ENCODE measurements around the gene ZNF302.
A peak's percentile ranks its signal among the peaks of the same experiment; 100 is the strongest.
"Not testable (repeated sequence)": the region's sequence is repeated elsewhere in the genome, so short reads cannot be mapped to it uniquely, and the experiment has no call there.

ZNF302 gene

DNA sequence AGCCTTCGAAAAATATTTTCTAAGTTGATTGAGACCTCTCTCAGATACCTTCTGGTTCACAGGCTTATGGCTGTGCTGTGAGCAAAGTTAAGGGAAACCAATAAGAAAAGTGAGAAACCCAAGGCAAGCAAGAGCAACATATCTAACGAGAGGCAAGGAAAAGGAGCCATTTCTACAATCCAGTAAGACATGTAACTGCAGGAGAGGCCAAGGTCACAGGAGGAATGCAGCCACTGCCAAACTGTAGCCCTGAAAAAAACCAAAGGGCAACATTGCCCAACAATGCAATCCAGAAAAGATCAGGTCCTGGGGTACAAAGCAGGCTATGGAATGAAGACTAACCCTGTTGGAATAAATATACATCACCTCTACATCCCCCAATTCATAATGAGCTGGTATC is 21.8 kb upstream of the ZNF302 start:
- no peaks in the 10 kb centered on the region for H3K27me3 ChIP-seq (ENCODE audit: control insufficient read depth, insufficient read depth, low read length)
- TF ChIP-seq, protein P1, sequence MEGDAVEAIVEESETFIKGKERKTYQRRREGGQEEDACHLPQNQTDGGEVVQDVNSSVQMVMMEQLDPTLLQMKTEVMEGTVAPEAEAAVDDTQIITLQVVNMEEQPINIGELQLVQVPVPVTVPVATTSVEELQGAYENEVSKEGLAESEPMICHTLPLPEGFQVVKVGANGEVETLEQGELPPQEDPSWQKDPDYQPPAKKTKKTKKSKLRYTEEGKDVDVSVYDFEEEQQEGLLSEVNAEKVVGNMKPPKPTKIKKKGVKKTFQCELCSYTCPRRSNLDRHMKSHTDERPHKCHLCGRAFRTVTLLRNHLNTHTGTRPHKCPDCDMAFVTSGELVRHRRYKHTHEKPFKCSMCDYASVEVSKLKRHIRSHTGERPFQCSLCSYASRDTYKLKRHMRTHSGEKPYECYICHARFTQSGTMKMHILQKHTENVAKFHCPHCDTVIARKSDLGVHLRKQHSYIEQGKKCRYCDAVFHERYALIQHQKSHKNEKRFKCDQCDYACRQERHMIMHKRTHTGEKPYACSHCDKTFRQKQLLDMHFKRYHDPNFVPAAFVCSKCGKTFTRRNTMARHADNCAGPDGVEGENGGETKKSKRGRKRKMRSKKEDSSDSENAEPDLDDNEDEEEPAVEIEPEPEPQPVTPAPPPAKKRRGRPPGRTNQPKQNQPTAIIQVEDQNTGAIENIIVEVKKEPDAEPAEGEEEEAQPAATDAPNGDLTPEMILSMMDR (IDR thresholded peaks at IDR 0.05) = no peak
- no peaks in the 10 kb centered on the region for H3K4me1 ChIP-seq
- no peak overlapping the region for H2AFZ ChIP-seq
- H3K27ac ChIP-seq = no peak overlapping the region
- H3K9me3 ChIP-seq (ENCODE audit: control insufficient read depth, low read length) = peaks cover 3% of the 10 kb centered on the region
- no peak overlapping the region for H3K4me2 ChIP-seq (ENCODE audit: low read length)
- H3K4me3 ChIP-seq (ENCODE audit: low read depth, low read length) = no peak overlapping the region
- H3K36me3 ChIP-seq (ENCODE audit: control insufficient read depth, insufficient read depth, low read length) = no peaks in the 10 kb centered on the region
- H3K9ac ChIP-seq = no peak overlapping the region
- H3K79me2 ChIP-seq = no peaks in the 10 kb centered on the region

DNA sequence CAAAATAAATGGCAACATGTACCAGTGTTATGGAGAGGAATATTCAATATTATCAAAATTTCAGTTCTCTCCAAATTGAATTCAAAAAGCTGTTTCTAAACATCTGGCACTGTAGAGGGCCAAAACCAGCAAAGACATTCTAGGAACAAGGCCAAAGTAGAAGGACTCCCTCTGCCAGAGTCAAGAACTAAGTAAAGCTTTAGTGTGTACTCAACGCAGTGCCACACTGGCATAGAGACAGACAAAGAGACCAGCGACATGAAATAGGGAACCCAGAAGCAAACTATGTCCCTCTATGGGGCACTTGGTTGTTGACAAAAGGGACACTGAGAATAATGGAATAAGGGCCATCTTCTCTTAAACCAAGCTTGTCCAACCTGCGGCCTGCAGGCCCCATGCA is 16.1 kb upstream of the ZNF302 start:
- no peak overlapping the region for H2AFZ ChIP-seq
- H3K27me3 ChIP-seq (ENCODE audit: control insufficient read depth, insufficient read depth, low read length) = no peaks in the 10 kb centered on the region
- H3K79me2 ChIP-seq = no peaks in the 10 kb centered on the region
- H3K4me3 ChIP-seq (ENCODE audit: low read depth, low read length) = no peak overlapping the region
- TF ChIP-seq, protein P1 (IDR thresholded peaks at IDR 0.05) = no peak
- H3K4me2 ChIP-seq (ENCODE audit: low read length) = no peak overlapping the region
- H3K9me3 ChIP-seq (ENCODE audit: control insufficient read depth, low read length) = no peaks in the 10 kb centered on the region
- peaks cover 5% of the 10 kb centered on the region for H3K4me1 ChIP-seq
- no peak overlapping the region for H3K9ac ChIP-seq
- H3K27ac ChIP-seq = no peak overlapping the region
- no peaks in the 10 kb centered on the region for H3K36me3 ChIP-seq (ENCODE audit: control insufficient read depth, insufficient read depth, low read length)

DNA sequence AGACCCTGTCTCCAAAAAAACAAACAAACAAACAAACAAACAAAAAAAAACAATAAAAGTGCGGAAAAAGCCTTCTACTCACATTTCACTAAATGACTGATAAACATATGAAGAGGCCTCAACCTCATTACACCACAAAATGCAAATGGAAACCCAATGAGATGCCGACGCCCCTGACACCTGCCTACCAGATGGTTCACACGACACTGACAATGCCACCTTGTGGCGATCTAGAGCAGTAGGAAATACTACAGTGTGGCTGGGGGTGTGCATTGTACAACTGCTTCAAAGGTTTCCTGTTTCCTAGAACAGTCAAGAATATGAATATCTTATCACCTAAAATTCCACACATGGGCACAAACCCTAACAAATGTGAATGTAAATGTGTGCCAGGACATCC is 14.6 kb upstream of the ZNF302 start:
- Histone ChIP-seq H2AFZ (no peak overlapping the region), H3K9ac (no peak overlapping the region), H3K9me3 (ENCODE audit: control insufficient read depth, low read length) (no peaks in the 10 kb centered on the region), H3K4me3 (ENCODE audit: low read depth, low read length) (no peak overlapping the region), H3K27me3 (ENCODE audit: control insufficient read depth, insufficient read depth, low read length) (no peaks in the 10 kb centered on the region), H3K4me1 (peaks cover 5% of the 10 kb centered on the region), H3K79me2 (no peaks in the 10 kb centered on the region), H3K27ac (no peak overlapping the region), H3K36me3 (ENCODE audit: control insufficient read depth, insufficient read depth, low read length) (no peaks in the 10 kb centered on the region), H3K4me2 (ENCODE audit: low read length) (no peak overlapping the region)
- TF ChIP-seq, protein P1 (IDR thresholded peaks at IDR 0.05) = no peak

DNA sequence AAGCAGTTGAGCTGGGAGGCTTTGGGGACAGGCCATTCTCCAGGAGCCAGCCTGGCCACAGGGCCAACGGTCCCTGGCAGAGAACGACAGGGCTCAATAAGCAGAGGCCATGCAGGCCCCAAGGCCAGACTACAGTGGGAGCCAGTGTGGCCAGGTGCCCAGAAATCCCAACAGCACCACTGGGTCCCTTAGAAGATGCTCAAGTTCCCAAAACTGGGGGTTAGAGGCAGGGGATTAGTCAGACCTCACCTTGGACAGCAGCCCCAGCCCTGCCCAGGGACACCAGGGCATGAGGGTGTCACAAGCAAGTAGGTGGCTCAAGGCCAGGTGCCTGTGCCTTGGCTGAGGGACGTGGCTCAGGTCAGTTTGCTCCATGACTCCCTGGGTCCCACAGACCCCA is 13.3 kb upstream of the ZNF302 start:
- Histone ChIP-seq H3K9ac (no peak overlapping the region), H3K9me3 (ENCODE audit: control insufficient read depth, low read length) (no peaks in the 10 kb centered on the region), H2AFZ (no peak overlapping the region), H3K27me3 (ENCODE audit: control insufficient read depth, insufficient read depth, low read length) (no peaks in the 10 kb centered on the region), H3K36me3 (ENCODE audit: control insufficient read depth, insufficient read depth, low read length) (no peaks in the 10 kb centered on the region), H3K4me2 (ENCODE audit: low read length) (no peak overlapping the region), H3K27ac (peak overlapping the region; percentile 36), H3K4me3 (ENCODE audit: low read depth, low read length) (no peak overlapping the region), H3K79me2 (no peaks in the 10 kb centered on the region), H3K4me1 (peaks cover 5% of the 10 kb centered on the region)
- TF ChIP-seq, protein P1 (IDR thresholded peaks at IDR 0.05) = no peak

DNA sequence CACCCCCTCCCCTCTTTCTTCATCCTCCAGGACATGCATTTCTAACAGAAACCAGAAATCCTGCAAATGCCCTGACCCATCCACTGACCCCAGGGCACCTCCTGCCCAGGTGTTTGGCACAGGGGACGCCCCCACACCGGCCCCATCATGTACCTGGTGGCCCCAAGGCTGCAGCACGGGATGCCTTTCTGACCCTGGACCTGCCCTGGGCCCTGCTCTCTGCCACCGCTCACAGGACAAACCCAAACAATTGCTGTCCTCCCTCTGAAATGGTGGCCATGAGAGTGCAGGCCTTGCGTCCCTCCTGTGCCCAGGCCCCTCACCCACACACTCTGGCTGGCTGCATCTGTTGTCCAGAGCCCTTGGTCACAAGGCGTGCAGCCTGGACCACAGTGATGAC is 12.6 kb upstream of the ZNF302 start:
- TF ChIP-seq, protein P1 (IDR thresholded peaks at IDR 0.05) = no peak
- no peak overlapping the region for H3K4me3 ChIP-seq (ENCODE audit: low read depth, low read length)
- no peaks in the 10 kb centered on the region for H3K27me3 ChIP-seq (ENCODE audit: control insufficient read depth, insufficient read depth, low read length)
- no peak overlapping the region for H3K4me2 ChIP-seq (ENCODE audit: low read length)
- peaks cover 5% of the 10 kb centered on the region for H3K4me1 ChIP-seq
- H3K9me3 ChIP-seq (ENCODE audit: control insufficient read depth, low read length) = no peaks in the 10 kb centered on the region
- H3K79me2 ChIP-seq = no peaks in the 10 kb centered on the region
- no peak overlapping the region for H3K9ac ChIP-seq
- H3K27ac ChIP-seq = no peak overlapping the region
- no peaks in the 10 kb centered on the region for H3K36me3 ChIP-seq (ENCODE audit: control insufficient read depth, insufficient read depth, low read length)
- H2AFZ ChIP-seq = no peak overlapping the region

DNA sequence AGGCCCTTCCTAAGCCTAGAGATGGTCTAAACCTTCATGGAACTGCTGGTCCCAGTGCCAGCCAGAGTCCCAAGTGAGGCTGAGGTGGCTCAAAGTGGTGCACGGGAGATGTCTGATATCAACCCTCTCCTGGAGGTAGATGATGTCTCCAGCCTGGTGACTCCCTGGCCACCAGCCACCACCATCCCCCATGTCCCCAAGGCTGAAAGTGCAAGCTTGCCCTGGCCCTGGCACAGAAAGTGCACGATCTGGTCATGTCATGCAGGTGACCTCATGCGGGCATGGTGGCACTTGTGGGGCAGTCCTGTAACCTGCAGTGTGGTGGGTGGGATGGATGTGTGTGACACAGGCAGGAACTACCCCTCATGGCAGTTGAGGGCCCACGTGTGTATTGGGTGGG is 12.2 kb upstream of the ZNF302 start:
- H3K4me1 ChIP-seq; H3K27ac ChIP-seq; H3K4me2 ChIP-seq (ENCODE audit: low read length); H3K9me3 ChIP-seq (ENCODE audit: control insufficient read depth, low read length); H3K36me3 ChIP-seq (ENCODE audit: control insufficient read depth, insufficient read depth, low read length); H3K9ac ChIP-seq; H3K27me3 ChIP-seq (ENCODE audit: control insufficient read depth, insufficient read depth, low read length); H3K4me3 ChIP-seq (ENCODE audit: low read depth, low read length); H3K79me2 ChIP-seq; H2AFZ ChIP-seq: not testable (repeated sequence)
